Hepatocyte (in vitro differentiated cells): ENCODE data around the gene PDZK1.
"Not testable (repeated sequence)": the region's sequence is repeated elsewhere in the genome, so short reads cannot be mapped to it uniquely, and the experiment has no call there.

Source experiments
- EZH2 ChIP-seq: fragments of 200-600 bp; sonication (generic); IDR thresholded peaks from 2 replicates; pipeline ENCODE4 v1.6.1; 2016; ENCODE audit warnings: antibody characterized with exemption, mild to moderate bottlenecking, borderline replicate concordance
- EZH2phosphoT487 ChIP-seq: fragments of 200-600 bp; sonication (generic); IDR thresholded peaks from one replicate; pipeline ENCODE4 v1.6.1; 2018; ENCODE audit warnings: antibody characterized with exemption, mild to moderate bottlenecking, low read depth, moderate library complexity; ENCODE audit not compliant: unreplicated experiment, severe bottlenecking
- TF ChIP-seq, protein P1 (sequence below): fragments of 200-600 bp; sonication (generic); IDR thresholded peaks from 2 replicates; pipeline ENCODE4 v1.5.1; 2016; ENCODE audit warnings: antibody characterized with exemption, mild to moderate bottlenecking; ENCODE audit not compliant: poor library complexity

DNA sequence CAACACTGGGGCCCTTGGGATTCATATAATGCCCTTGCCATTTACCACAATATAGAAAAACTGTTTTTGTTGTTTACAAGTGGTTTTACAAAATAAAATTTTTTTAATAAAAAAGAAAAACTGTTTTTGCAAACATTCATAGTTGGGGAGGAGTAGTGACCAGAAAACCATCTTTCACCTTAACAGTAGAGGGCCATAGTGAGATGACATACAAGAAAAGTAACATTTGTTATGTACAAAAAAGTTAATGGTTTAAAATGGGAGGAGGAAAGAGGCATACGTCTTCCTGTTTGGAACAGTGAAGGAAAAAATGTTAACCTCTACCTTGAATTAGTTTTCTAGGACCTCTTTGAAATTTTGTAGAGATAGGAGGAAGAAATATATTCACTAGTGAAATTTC lies 70.9 kb downstream of the PDZK1 start:
- TF ChIP-seq, protein P1, sequence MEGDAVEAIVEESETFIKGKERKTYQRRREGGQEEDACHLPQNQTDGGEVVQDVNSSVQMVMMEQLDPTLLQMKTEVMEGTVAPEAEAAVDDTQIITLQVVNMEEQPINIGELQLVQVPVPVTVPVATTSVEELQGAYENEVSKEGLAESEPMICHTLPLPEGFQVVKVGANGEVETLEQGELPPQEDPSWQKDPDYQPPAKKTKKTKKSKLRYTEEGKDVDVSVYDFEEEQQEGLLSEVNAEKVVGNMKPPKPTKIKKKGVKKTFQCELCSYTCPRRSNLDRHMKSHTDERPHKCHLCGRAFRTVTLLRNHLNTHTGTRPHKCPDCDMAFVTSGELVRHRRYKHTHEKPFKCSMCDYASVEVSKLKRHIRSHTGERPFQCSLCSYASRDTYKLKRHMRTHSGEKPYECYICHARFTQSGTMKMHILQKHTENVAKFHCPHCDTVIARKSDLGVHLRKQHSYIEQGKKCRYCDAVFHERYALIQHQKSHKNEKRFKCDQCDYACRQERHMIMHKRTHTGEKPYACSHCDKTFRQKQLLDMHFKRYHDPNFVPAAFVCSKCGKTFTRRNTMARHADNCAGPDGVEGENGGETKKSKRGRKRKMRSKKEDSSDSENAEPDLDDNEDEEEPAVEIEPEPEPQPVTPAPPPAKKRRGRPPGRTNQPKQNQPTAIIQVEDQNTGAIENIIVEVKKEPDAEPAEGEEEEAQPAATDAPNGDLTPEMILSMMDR: not testable (repeated sequence)
- TF ChIP-seq EZH2, EZH2phosphoT487: not testable (repeated sequence)
